Neural cell (in vitro differentiated cells): ENCODE measurements around the gene NDUFV2. TPM values are rescaled to one million over a fixed set of nuclear protein-coding genes. Genes with fewer than 3 reads are reported as not detected.

ENCODE experiments used
- H2AFZ ChIP-seq: fragments of 200-600, 300-800 bp; sonication (generic), shearing (Covaris generic); 2 replicates; pipeline ENCODE4 v1.6.0; 2014; ENCODE audit warnings: low read depth, mild to moderate bottlenecking, antibody characterized with exemption, low read length, moderate library complexity
- H3F3A ChIP-seq: fragments of 200-600 bp; shearing (Covaris generic); 2 replicates; pipeline ENCODE4 v1.6.1; 2016; ENCODE audit warnings: mild to moderate bottlenecking, moderate library complexity, mixed read lengths, antibody characterized with exemption, low read length; ENCODE audit not compliant: insufficient read depth, poor library complexity, severe bottlenecking
- H3K27ac ChIP-seq: fragments of 200-600, 300-800 bp; sonication (generic), shearing (Covaris generic); 2 replicates; pipeline ENCODE4 v1.5.1; 2014; ENCODE audit warnings: mild to moderate bottlenecking, low read length, moderate library complexity
- H3K27me3 ChIP-seq: fragments of 300-800, 200-600 bp; sonication (generic), shearing (Covaris generic); 2 replicates; pipeline ENCODE4 v1.6.0; 2014; ENCODE audit warnings: mild to moderate bottlenecking, low read depth, low read length, moderate library complexity; ENCODE audit not compliant: insufficient read depth
- H3K36me3 ChIP-seq: fragments of 300-800, 200-600 bp; sonication (generic), shearing (Covaris generic); 2 replicates; pipeline ENCODE4 v1.5.1; 2014; ENCODE audit warnings: mild to moderate bottlenecking, antibody characterized with exemption, low read length, moderate library complexity; ENCODE audit not compliant: insufficient read depth
- H3K4me2 ChIP-seq: fragments of 300-800, 200-600 bp; sonication (generic), shearing (Covaris generic); 2 replicates; pipeline ENCODE4 v1.6.0; 2014; ENCODE audit warnings: mild to moderate bottlenecking, low read length
- H3K4me3 ChIP-seq: fragments of 300-800, 200-600 bp; sonication (generic), shearing (Covaris generic); 2 replicates; pipeline ENCODE4 v1.5.1; 2014; ENCODE audit warnings: mild to moderate bottlenecking, low read length, moderate library complexity
- H3K79me2 ChIP-seq: fragments of 200-600 bp; shearing (Covaris generic); replicated peaks from 2 replicates; pipeline ENCODE4 v1.6.0; 2014; ENCODE audit warnings: mild to moderate bottlenecking, low read length, moderate library complexity; ENCODE audit not compliant: insufficient read depth
- H3K9ac ChIP-seq: fragments of 300-800, 200-600 bp; sonication (generic), shearing (Covaris generic); 2 replicates; pipeline ENCODE4 v1.6.1; 2016; ENCODE audit warnings: mild to moderate bottlenecking, low read length, mixed read lengths
- H3K9me2 ChIP-seq: fragments of 200-600 bp; shearing (Covaris generic); 2 replicates; pipeline ENCODE4 v1.6.1; 2016; ENCODE audit warnings: mild to moderate bottlenecking, low read length, mixed read lengths; ENCODE audit not compliant: insufficient read depth
- H3K9me3 ChIP-seq: fragments of 200-600, 300-800 bp; sonication (generic), shearing (Covaris generic); 2 replicates; pipeline ENCODE4 v1.6.1; 2016; ENCODE audit warnings: mild to moderate bottlenecking, mixed run types, low read length, moderate library complexity, mixed read lengths
- H4K20me1 ChIP-seq: fragments of 200-600 bp; shearing (Covaris generic); 2 replicates; pipeline ENCODE4 v1.6.1; 2016; ENCODE audit warnings: mild to moderate bottlenecking, mixed run types; ENCODE audit not compliant: insufficient read depth
- CTCF ChIP-seq: fragments of 450-650 bp; IDR thresholded peaks from 2 replicates; pipeline ENCODE4 v1.5.1; 2014; ENCODE audit warnings: antibody characterized with exemption, mild to moderate bottlenecking, moderate library complexity; ENCODE audit not compliant: poor library complexity, severe bottlenecking
- EP300 ChIP-seq: fragments of 450-650 bp; conservative IDR thresholded peaks from 2 replicates; pipeline ENCODE4 v1.6.1; 2014; ENCODE audit warnings: antibody characterized with exemption, mild to moderate bottlenecking, moderate library complexity; ENCODE audit not compliant: poor library complexity, severe bottlenecking
- EZH2 ChIP-seq: fragments of 200-600, 300-800 bp; shearing (Covaris generic), sonication (generic); IDR thresholded peaks from 2 replicates; pipeline ENCODE4 v1.6.1; 2014; ENCODE audit warnings: antibody characterized with exemption, low read length, borderline replicate concordance, mild to moderate bottlenecking; ENCODE audit not compliant: insufficient read depth, poor library complexity, severe bottlenecking
- MXI1 ChIP-seq: fragments of 450-650 bp; conservative IDR thresholded peaks from 2 replicates; pipeline ENCODE4 v1.6.1; 2014; ENCODE audit warnings: antibody characterized with exemption, mild to moderate bottlenecking; ENCODE audit not compliant: poor library complexity, severe bottlenecking
- POLR2AphosphoS5 ChIP-seq: IDR thresholded peaks from 2 replicates; pipeline ENCODE4 v1.6.1; 2012
- RAD21 ChIP-seq: fragments of 450-650 bp; conservative IDR thresholded peaks from 2 replicates; pipeline ENCODE4 v1.6.1; 2014; ENCODE audit warnings: antibody characterized with exemption, mild to moderate bottlenecking, moderate library complexity
- REST ChIP-seq: IDR thresholded peaks from 2 replicates; pipeline ENCODE4 v1.6.1; 2012; ENCODE audit warnings: borderline replicate concordance
- SMC3 ChIP-seq: fragments of 450-650 bp; conservative IDR thresholded peaks from 2 replicates; pipeline ENCODE4 v1.6.1; 2014; ENCODE audit warnings: antibody characterized with exemption, mild to moderate bottlenecking, moderate library complexity; ENCODE audit not compliant: poor library complexity
- TAF1 ChIP-seq: IDR thresholded peaks from 2 replicates; pipeline ENCODE4 v1.6.1; 2012; ENCODE audit warnings: low read depth
- polyA plus RNA-seq: library from polyadenylated mRNA; depleted of rRNA; stranded (reverse); fragments of >200 nt; gene quantifications from 2 replicates; pipeline ENCODE4 v1.2.3, GENCODE V29; 2014

NDUFV2 gene
- polyA plus RNA-seq, 1 donor from 2014 or later, result 285 TPM

- Histone ChIP-seq H3F3A (no peaks in the 10 kb centered on the region), H3K4me3 (no peak overlapping the region), H3K79me2 (peaks cover 83% of the 10 kb centered on the region), H3K36me3 (no peaks in the 10 kb centered on the region), H3K9ac (no peak overlapping the region), H3K27ac (no peak overlapping the region), H3K9me2 (no peaks in the 10 kb centered on the region), H3K4me2 (no peak overlapping the region), H3K9me3 (no peaks in the 10 kb centered on the region), H4K20me1 (peaks cover 4% of the 10 kb centered on the region), H3K27me3 (no peaks in the 10 kb centered on the region), H2AFZ (no peak overlapping the region)
- TF ChIP-seq MXI1, result no peak
- TF ChIP-seq SMC3, result no peak
- TF ChIP-seq REST, result no peak
- TF ChIP-seq EZH2, result no peak
- TF ChIP-seq TAF1, result no peak
- TF ChIP-seq POLR2AphosphoS5, result no peak
These were observed 11.1 kb downstream of the NDUFV2 start for GRCh38 chr18:9113468-9114149.

- TF ChIP-seq EZH2 (no peak), CTCF (no peak), REST (no peak), SMC3 (no peak), POLR2AphosphoS5 (no peak), MXI1 (no peak), TAF1 (no peak), RAD21 (no peak), EP300 (no peak)
- Histone ChIP-seq H3F3A (no peaks in the 10 kb centered on the region), H3K36me3 (no peaks in the 10 kb centered on the region), H4K20me1 (no peaks in the 10 kb centered on the region), H2AFZ (no peak overlapping the region), H3K4me2 (no peak overlapping the region), H3K9ac (no peak overlapping the region), H3K79me2 (peaks cover 82% of the 10 kb centered on the region), H3K9me3 (no peaks in the 10 kb centered on the region), H3K9me2 (no peaks in the 10 kb centered on the region), H3K27me3 (no peaks in the 10 kb centered on the region), H3K27ac (no peak overlapping the region), H3K4me3 (no peak overlapping the region)
These were observed 13.5 kb downstream of the NDUFV2 start for GRCh38 chr18:9115984-9116383.
